Right lobe of liver (tissue), 4 donors: ENCODE measurements around the gene ABCA3.

Source experiments
- POLR2A ChIP-seq: fragments of 450-650 bp; IDR thresholded peaks from one replicate; pipeline ENCODE4 v1.6.1; 2017; ENCODE audit warnings: antibody characterized with exemption, mild to moderate bottlenecking
- TF ChIP-seq, protein P1 (sequence below), 4 donors: fragments of 200-600 bp in 3 of 4; fragments of 450-650 bp in 1 of 4; IDR thresholded peaks; one replicate each; pipeline versions ENCODE4 v1.5.1 to v1.8.0; 2016 to 2022; ENCODE audit warnings: antibody characterized with exemption in 4 of 4, mild to moderate bottlenecking in 2 of 4
- donor health status: DM: no; HTN: no; CAD: no.
- donor health status: DM: no; HTN: no; CAD: no.
- donor health status: DM: no; HTN: yes; CAD: no.

DNA sequence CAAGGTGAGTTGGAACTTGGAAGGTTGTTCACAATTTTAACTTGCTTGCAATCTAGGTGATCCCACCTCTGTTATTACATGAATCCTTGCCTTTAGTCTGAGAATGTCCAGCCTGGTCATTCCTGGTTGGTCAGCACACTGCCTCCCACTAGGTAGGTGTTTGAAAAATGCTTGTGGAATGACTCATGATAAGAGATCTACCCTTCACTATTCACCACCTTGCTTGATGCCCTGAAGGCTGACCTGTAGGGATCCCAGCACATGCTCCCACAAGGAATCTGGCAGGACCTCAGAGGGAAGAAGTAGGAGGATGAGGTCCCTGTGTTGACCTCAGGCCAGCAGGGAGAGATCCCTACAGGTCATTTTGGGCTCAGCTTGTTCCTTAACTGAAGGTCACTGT lies 30.2 kb upstream of the ABCA3 start:
- TF ChIP-seq, protein P1, sequence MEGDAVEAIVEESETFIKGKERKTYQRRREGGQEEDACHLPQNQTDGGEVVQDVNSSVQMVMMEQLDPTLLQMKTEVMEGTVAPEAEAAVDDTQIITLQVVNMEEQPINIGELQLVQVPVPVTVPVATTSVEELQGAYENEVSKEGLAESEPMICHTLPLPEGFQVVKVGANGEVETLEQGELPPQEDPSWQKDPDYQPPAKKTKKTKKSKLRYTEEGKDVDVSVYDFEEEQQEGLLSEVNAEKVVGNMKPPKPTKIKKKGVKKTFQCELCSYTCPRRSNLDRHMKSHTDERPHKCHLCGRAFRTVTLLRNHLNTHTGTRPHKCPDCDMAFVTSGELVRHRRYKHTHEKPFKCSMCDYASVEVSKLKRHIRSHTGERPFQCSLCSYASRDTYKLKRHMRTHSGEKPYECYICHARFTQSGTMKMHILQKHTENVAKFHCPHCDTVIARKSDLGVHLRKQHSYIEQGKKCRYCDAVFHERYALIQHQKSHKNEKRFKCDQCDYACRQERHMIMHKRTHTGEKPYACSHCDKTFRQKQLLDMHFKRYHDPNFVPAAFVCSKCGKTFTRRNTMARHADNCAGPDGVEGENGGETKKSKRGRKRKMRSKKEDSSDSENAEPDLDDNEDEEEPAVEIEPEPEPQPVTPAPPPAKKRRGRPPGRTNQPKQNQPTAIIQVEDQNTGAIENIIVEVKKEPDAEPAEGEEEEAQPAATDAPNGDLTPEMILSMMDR (IDR thresholded peaks at IDR 0.05): no peak
- TF ChIP-seq POLR2A: no peak
